Measurements from ENCODE around the gene GNPTAB. TPM values are rescaled to one million over a fixed set of nuclear protein-coding genes. Genes with fewer than 3 reads are reported as not detected.

The GNPTAB gene
- total RNA-seq, 3 donors from 2014 or later (not counting 1 experiment from before 2014, with no cell fraction given), result 260 to 285 (median 262) TPM

DNA sequence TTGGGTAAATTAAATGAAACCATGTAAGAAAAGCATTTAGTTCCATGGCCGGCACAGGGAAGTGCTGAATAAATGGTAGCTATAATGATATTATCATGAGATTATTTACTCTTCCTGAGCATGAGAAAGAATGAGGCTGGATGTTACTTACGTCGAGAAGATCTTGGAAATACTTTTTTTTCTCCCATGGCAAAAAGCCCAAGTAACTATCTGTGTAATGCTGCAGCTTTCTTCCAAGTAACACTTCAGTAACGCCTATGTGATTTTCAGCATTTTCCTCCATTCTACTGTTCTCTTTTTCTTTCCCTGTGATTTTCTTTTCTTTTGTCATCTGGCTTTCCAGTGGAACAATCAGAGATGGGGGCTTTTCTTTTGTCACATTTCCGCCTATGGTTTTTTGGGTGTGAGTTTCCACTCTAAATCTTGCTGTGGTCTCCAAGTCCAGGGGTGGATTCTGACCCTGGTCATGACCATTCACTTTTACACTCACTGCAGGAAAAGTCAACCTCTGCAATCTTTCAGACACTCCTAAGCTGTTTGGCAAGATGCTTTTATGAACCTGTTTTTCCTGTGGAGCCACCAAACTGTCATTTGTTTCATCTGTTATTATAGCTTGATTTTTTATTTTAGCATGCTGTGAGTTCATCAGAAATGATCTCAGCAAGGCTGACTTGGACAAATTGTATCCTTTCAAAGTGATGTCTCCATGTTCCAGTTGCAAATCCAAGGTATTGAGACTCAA is 66.5 kb downstream of the GNPTAB start:
- Mint-ChIP-seq H3K4me1 (peaks cover 19 to 25% of the 10 kb centered on the region in 2 donors), H3K36me3 (peaks cover 26% of the 10 kb centered on the region), H3K27ac (peak overlapping the region; percentile 57 to 78), H3K4me3 (no peak overlapping the region), H3K9me3 (no peaks in the 10 kb centered on the region), H3K27me3 (ENCODE audit: low read depth in 2 of 2) (no peaks in the 10 kb centered on the region)
- intact Hi-C loops (cut with micrococcal nuclease), result no loop called here
- DNase-seq (no peak), ATAC-seq (no peak)
- 98% methylated on average over 4 of the region's 5 CpGs for WGBS (ENCODE audit: insufficient coverage)
- Histone ChIP-seq H3K4me3 (ENCODE audit: low read length) (no peak overlapping the region), H3K27me3 (ENCODE audit: control insufficient read depth, insufficient read depth, low read length) (no peaks in the 10 kb centered on the region), H3K9me3 (ENCODE audit: control insufficient read depth, insufficient read depth, low read length) (no peaks in the 10 kb centered on the region), H3K27ac (ENCODE audit: low read length) (no peak overlapping the region), H3K4me1 (ENCODE audit: control insufficient read depth, insufficient read depth, low read length) (no peaks in the 10 kb centered on the region), H3K36me3 (ENCODE audit: control insufficient read depth, insufficient read depth, low read length) (peaks cover 79% of the 10 kb centered on the region)
- TF ChIP-seq, protein P1, sequence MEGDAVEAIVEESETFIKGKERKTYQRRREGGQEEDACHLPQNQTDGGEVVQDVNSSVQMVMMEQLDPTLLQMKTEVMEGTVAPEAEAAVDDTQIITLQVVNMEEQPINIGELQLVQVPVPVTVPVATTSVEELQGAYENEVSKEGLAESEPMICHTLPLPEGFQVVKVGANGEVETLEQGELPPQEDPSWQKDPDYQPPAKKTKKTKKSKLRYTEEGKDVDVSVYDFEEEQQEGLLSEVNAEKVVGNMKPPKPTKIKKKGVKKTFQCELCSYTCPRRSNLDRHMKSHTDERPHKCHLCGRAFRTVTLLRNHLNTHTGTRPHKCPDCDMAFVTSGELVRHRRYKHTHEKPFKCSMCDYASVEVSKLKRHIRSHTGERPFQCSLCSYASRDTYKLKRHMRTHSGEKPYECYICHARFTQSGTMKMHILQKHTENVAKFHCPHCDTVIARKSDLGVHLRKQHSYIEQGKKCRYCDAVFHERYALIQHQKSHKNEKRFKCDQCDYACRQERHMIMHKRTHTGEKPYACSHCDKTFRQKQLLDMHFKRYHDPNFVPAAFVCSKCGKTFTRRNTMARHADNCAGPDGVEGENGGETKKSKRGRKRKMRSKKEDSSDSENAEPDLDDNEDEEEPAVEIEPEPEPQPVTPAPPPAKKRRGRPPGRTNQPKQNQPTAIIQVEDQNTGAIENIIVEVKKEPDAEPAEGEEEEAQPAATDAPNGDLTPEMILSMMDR (IDR thresholded peaks at IDR 0.05), result no peak

DNA sequence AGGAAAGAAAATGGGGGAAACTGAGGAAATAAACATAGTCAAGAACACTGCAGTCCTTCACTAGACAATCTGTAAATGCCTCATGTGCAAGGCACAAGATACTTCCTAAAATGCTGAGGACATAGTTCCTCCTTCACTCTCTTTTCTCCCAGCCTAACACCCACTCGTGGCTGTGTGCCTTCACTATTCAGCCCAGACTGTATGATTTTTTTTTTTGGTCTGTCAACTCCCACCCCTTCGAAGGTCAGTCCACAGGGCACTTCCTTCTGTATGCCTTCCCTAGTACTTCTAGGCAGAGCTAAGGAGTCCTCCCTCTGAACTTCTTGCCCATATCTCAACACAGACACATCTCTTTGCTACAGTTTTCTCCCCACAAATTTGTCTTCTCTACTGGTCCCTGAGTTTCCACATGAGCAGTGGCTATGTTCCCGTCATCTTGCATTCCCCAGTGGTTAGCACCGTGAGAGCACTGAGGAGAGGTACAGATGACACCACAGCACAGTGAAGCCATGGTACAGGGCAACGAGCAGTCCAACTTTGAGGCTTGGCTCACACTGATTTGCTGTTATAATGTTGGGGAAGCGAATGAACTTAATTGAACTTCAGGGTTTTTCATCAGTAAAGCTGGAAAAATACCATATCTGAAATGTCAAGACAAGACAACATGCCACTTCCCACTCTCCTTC is 67.4 kb downstream of the GNPTAB start:
- Histone ChIP-seq H3K4me3 (ENCODE audit: low read length) (no peak overlapping the region), H3K4me1 (ENCODE audit: control insufficient read depth, insufficient read depth, low read length) (no peaks in the 10 kb centered on the region), H3K27me3 (ENCODE audit: control insufficient read depth, insufficient read depth, low read length) (no peaks in the 10 kb centered on the region), H3K27ac (ENCODE audit: low read length) (no peak overlapping the region), H3K36me3 (ENCODE audit: control insufficient read depth, insufficient read depth, low read length) (peaks cover 77% of the 10 kb centered on the region), H3K9me3 (ENCODE audit: control insufficient read depth, insufficient read depth, low read length) (no peaks in the 10 kb centered on the region)
- TF ChIP-seq, protein P1 (IDR thresholded peaks at IDR 0.05), result no peak
- H3K4me1 Mint-ChIP-seq, result peaks cover 18 to 19% of the 10 kb centered on the region in 2 donors
- H3K36me3 Mint-ChIP-seq, result peaks cover 26% of the 10 kb centered on the region
- H3K27ac Mint-ChIP-seq, result peak overlapping the region; percentile 57 to 78
- 72% methylated on average over 6 of the region's 6 CpGs for WGBS (ENCODE audit: insufficient coverage)
- ATAC-seq (no peak), DNase-seq (no peak)
- peak overlapping the region; percentile 37 for H3K4me3 Mint-ChIP-seq
- intact Hi-C loops (cut with micrococcal nuclease), result no loop called here
- no peaks in the 10 kb centered on the region for H3K27me3 Mint-ChIP-seq (ENCODE audit: low read depth in 2 of 2)
- no peaks in the 10 kb centered on the region for H3K9me3 Mint-ChIP-seq

DNA sequence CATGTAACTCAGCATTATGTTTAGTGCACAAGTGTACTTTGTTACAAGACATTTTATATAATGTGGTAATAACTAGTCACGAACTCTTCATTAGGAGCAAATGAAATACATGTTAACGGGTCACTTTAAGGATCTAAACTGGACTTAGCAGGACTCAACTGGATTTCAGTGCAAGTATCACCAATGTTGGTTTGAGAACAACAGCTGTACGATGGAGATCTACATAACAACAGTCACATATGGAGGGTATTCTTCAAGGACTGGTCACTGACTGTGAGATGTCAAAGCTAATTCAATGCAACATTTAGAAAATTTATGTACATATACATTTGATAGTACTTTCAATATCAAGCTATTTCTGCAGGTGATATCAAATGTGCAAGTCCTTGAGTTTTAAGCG is 69.0 kb downstream of the GNPTAB start:
- Histone ChIP-seq H3K27ac (ENCODE audit: low read length) (no peak overlapping the region), H3K27me3 (ENCODE audit: control insufficient read depth, insufficient read depth, low read length) (no peaks in the 10 kb centered on the region), H3K4me1 (ENCODE audit: control insufficient read depth, insufficient read depth, low read length) (no peaks in the 10 kb centered on the region), H3K36me3 (ENCODE audit: control insufficient read depth, insufficient read depth, low read length) (peaks cover 72% of the 10 kb centered on the region), H3K4me3 (ENCODE audit: low read length) (no peak overlapping the region), H3K9me3 (ENCODE audit: control insufficient read depth, insufficient read depth, low read length) (no peaks in the 10 kb centered on the region)
- DNase-seq, result no peak
- Mint-ChIP-seq H3K4me3 (no peak overlapping the region), H3K27ac (peak overlapping the region in 1 of 2 donors; percentile 53), H3K9me3 (no peaks in the 10 kb centered on the region), H3K4me1 (peaks cover 18 to 19% of the 10 kb centered on the region in 2 donors), H3K36me3 (peaks cover 26% of the 10 kb centered on the region), H3K27me3 (ENCODE audit: low read depth in 2 of 2) (no peaks in the 10 kb centered on the region)
- 97% methylated on average over 3 of the region's 4 CpGs for WGBS (ENCODE audit: insufficient coverage)
- intact Hi-C loops (cut with micrococcal nuclease), result no loop called here
- TF ChIP-seq, protein P1 (IDR thresholded peaks at IDR 0.05), result no peak
- ATAC-seq, result no peak
